GF-D8 (cell line): ENCODE measurements around the gene SLC50A1.
A peak's percentile ranks its signal among the peaks of the same experiment; 100 is the strongest.

Source experiments
- DNase-seq: peaks from one replicate; lab custom pipeline; 2025; lab: John Stamatoyannopoulos, UW

Gene SLC50A1

DNA sequence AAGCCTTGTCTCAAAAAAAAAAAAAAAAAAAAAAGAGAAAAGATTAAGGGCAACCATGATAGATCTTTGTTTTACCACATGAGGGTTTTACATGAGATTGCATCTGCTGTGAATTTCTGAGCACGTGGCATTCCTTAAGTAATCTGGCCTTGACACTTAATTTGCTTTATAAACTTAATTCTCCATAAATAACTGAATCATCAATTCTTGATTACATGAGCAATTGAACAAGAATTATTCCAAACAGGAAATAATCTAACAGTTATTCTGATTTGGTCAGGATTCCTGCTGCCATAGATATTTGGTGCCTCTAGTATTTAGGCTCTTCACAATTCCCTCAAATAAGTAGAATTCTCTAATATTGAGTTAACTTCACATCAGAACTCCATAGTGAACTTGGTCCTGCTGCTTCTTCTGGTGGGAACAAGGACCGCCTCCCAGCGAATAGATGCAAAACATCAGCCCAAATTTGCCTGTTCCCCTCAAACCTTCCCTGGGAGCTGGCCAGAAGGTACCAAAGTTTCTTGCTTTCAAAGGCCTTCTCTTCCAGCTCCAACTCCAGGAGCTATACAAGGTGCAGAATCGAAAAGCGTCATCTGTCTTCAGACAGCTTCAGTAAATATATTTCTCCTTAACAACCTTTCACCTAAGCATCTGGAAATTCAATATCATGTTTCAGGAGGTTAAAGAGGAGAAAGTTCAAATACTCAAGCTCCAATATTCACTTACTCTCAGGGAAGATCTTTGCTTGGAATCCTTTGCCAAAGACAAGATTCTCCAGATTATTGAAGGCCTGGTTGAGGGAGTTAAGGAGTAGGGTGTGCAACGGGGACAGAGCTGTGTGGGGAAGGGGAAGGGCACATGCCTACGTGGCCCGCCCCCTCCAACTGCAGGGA, 36.4 kb downstream of the SLC50A1 start:
- no peak for DNase-seq

DNA sequence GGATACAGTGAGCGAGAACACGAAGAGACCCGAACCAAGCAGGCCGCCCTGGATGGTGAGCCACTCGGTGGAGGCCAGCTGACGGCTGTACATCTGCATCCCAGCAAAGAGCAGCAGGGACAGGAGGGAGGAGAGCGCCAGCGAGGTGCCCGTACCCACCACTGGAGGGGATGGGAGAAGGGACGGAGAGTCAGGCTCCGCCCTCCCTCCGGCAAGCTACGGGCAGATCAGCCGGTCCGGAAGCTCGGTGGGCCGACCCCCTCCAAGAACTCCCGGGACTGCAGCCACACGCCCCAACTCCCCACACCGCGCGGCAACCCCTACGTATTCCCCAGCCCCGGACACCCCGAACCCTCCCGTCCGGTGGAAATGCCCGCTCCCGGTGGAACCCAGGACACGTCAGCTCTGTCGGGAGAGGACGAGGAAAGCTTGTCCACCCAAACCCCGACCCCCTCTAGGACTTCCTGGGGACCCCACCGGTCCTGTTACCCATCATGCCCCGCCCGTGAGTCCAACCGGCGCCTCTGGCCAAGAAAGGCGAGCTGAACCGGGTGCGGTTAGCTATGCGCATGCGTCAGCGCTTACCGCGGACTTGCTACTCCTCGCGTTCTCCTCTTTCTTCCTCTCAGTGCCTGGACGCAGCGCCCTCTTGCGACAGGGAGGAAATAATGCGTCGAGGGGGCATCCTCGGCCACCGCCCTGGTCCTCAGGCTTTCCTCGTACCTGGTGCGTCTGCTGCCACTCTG, 37.3 kb downstream of the SLC50A1 start, which contains the start of gene KRTCAP2:
Gene KRTCAP2 (minus strand): TSS at position 573 of the 746 bp plus-strand sequence. CDS start 80 bp downstream, at position 493.
- peak; percentile 82 for DNase-seq

DNA sequence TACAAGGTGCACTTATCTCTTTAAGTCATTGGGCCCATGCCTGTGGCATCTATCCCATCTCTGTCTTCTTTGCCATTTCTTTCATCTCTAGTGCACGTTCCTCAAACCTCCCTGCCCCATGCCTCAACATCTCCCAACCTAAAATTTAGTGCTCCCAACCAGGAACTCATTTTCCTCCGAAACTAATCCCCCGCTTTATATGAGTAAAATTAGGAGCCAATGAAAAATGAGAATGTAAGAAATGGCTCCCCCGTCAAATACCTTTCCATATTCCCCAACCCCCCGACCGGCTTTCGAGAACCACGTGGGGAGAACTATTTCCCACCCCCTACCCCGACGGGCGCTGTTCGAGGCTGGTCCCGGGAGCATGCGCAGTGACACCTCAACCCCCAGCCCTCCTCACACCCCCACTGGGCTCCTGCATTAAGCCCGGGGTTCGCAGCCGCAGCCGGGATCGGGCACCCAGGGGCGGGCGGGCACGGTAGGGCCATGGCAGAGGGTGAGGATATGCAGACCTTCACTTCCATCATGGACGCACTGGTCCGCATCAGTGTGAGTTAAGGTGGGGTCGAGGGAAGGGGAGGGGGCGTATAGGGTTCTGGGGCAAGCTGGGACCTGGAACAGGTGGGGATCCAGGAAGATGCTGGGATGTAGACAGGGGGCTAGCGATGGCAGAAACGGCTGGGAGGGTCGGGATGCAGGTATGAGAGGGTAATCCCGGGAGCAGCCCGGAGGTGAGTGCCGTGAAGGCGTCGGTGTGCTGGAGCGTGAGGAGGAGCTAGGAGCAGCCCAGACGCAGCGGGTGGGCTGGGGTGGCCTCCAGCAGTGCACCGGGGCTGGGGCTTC, 38.0 kb downstream of the SLC50A1 start, which contains the start of gene TRIM46:
Gene TRIM46 (plus strand): TSS at position 372 of the 846 bp plus-strand sequence. CDS start 118 bp downstream, at position 490.
- DNase-seq = no peak

DNA sequence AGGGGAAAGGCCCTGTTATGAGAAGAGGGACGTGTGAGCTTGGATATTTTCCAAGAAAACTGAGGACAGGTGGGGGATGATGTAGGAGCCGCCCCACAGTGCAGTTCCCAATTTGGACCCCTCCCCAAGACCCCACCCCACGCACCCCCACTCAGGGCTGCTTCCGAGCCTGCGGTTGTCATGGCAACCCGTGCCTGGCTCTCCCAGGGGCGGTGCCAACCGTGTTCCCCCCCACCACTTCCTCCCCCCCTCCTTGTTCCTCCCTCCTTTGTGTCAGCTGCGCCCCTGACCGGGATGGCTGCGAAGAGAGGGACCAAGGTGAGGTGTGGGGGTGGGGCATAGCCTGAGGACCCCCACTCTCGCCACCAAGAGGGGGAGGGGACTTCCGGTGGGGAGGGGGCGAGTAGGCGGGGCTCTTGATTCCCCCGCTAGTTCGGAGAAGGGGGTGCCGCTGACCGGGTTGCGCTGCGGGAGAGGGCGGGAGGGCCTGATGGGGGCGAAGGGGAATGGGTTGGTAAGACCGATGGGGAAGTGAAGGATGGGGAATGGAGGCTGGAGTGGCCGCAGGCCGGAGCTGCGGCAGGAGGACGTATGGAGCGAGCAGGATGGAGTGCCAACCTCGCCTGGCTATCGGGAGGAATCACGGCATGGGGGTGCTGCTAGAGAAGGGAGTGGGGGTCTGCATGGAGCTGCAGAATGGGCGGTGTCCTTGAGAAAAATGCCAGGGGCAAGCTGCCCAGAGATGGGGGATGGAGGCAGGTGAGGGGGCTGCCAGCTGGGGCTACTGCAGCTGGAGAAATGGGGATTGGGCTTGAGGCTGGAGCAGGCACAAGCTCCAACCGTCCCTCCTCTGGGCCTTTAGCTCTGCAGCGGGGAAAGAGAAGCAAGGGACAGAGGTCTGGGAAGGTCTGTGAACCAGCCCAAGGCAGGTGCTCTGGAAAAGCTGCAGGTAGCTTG, 39.0 kb downstream of the SLC50A1 start:
- no peak for DNase-seq

DNA sequence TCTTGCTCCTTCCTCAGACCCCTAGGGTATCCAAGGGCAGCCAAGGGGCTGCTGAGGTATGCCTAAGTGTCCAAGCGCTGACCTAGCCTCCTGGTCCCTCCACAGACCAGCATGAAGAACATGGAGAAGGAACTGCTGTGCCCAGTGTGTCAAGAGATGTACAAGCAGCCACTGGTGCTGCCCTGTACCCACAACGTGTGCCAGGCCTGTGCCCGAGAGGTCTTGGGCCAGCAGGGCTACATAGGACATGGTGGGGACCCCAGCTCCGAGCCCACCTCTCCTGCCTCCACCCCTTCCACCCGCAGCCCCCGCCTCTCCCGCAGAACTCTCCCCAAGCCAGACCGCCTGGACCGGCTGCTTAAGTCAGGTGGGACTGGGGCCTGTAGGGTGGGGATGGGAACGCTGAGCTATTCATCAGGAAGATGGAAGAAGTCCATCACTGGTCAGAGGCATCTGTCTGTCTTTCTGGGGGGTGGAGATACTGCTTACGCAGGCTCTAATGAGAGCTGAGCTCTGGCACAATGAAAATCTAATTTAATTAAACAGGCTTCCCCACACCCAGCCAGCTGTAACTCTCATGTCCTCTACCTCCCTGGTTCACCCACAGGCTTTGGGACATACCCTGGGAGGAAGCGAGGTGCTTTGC, 39.8 kb downstream of the SLC50A1 start:
- no peak for DNase-seq

DNA sequence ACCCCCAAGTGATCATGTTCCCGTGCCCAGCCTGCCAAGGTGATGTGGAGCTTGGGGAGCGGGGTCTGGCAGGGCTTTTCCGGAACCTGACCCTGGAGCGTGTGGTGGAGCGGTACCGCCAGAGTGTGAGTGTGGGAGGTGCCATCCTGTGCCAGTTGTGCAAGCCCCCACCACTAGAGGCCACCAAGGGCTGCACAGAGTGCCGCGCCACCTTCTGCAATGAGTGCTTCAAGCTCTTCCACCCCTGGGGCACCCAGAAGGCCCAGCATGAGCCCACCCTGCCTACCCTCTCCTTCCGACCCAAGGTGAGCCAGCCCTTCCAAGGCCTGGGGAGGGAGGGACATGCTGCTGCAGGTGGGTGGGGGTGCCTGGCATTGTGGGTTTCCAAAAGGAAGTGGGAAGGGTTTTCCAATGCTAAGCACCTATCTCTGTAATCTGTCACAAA, 40.3 kb downstream of the SLC50A1 start:
- peak; percentile 50 for DNase-seq

DNA sequence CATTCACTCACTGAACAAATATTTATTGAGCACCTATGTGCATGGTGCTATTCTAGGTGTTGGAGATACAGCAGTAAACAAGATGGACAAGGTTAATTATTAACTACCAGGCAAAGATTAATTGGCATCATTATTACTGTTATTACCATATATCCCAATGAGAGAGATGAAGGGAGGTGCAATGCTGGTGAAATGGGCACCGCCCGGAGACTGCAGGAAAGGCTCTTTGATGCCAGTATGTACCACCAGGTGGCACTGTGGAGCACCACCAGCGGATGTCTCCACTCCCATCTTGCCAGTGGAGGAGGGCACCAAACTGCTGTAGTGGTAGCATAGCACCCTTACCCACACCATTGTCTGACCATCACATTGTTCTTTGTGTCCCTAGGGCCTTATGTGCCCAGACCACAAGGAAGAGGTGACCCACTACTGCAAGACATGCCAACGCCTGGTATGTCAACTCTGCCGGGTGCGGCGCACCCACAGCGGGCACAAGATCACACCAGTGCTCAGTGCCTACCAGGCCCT, 41.0 kb downstream of the SLC50A1 start:
- DNase-seq = peak; percentile 30

DNA sequence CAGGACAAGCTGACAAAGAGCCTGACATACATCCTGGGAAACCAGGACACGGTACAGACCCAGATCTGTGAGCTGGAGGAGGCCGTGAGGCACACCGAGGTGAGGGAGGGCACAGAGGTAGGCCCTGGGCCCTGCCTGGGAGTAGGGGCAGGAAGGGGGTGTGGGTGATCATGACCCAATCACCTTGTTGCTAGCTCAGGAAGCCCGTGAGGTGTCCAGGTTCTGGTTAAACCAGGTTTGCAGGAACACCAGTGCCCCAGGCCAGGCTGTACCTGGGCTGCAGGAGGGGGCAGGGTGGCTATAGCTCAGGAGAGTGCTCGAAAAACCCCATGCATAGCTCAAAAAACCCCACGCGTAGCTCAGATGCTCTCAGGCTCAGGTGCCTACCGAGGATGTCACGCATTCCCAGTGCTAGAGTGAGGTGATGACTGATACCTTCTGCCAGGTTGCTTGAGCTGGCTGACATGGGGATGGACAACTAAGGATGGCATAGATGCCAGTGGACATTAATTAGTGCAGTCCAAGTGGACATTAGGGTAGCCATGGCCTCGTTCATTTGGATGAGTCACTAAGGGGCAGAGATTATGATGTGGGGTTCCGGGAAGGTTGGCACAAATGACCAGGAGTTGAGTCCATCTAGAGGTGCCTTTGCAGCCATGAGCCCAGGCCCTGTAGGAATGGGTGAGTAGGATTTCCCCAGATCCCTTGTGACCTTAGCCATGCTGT, 41.7 kb downstream of the SLC50A1 start:
- no peak for DNase-seq

DNA sequence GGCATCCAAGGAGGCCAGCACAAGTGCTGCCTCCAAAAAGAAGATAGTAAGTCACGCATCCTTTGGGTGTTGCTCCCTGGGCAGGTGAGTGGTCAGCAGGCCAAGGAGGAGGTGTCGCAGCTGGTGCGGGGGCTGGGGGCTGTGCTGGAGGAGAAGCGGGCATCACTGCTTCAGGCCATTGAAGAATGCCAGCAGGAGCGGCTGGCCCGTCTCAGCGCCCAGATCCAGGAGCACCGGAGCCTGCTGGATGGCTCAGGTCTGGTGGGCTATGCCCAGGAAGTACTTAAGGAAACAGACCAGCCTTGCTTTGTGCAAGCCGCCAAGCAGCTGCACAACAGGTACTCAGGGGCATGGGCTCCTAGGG, 42.2 kb downstream of the SLC50A1 start:
- no peak for DNase-seq

DNA sequence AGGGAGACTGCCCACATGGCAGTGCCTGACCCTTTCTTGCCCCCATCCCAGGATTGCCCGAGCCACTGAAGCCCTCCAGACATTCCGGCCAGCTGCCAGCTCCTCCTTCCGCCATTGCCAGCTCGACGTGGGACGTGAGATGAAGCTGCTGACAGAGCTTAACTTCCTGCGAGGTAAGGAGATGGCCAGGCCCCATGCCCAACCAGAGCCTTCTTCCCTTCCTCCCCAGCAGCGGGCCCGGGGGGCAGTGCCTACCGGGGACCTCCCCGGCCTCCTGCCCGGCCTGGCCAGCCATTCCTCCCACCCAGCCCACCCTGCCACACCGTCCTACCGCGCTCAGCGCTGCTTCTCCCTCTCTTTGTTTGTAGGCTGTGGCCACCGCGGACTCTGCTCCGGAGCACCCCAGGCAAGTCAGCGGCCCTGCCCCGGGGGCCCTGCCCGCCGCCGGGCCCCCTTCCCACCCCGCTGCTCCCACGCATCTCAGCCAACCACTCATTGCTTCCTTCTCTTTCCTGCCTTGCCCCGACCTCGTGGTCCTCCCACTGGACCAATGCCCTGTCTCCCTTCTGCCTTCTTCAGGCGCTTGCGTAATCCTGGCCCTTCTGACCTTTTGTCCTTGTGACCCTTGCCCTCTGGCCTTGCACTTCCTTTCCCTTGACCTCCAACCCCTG, 42.9 kb downstream of the SLC50A1 start:
- no peak for DNase-seq

DNA sequence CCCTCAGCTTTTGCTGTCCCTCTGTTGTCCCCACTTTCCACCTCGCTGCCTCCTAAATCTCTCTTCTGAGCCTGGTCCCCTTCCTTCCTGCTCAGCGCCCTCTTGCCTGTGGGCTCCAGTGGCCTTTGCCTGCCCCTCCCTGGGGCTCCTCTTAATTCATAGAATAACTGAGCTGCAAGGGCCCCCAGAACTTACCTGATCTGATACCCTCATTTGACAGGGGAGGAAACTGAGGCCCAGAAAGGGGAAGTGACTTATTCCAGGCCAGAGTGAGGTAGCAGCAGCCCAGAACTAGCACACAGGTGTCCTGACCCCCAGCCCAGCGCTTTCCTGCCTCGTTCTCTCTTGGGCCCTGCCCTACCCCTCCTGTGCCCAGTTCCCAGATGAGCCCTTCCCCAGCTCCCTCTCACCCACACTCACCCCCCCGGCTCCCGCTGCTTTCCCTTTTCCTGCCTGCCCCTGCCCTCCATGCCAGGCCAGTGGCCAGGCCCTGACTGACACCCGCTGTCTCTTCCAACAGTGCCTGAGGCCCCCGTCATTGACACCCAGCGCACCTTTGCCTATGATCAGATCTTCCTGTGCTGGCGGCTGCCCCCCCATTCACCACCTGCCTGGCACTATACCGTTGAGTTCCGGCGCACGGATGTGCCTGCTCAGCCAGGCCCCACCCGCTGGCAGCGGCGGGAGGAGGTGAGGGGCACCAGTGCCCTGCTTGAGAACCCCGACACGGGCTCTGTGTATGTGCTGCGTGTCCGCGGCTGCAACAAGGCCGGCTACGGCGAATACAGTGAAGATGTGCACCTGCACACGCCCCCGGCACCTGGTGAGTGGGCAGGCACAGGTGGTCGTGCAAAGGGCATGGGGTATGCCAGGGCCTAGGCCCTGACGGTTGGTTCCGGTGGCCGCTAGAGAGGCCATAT, 43.7 kb downstream of the SLC50A1 start:
- DNase-seq = no peak

DNA sequence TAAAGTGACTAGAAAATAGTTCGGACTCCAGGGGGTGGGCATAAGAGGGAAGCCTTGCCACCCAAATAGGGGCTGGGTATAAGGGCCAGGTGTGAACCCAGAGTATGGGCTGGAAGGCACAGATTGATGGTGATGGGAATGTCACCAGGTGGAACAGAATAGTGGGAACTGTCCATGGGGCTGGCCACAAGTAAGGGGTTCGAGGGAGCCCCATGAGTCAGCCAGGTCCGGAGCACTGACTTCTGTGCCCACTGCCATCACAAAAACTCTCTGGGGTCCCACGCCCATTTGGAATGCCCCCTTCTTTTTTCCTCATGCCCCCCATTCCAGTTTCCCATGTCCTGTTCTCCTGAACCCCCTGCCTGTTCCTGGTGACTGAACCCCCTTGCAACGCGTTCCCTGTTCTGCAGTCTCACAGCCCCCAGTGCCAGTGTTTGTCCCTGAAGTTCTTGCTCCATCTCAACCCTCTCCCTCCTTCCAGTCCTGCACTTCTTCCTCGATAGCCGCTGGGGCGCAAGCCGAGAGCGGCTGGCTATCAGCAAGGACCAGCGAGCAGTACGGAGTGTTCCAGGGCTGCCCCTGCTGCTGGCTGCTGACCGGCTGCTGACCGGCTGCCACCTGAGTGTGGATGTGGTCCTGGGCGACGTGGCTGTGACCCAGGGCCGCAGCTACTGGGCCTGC, 45.9 kb downstream of the SLC50A1 start:
- no peak for DNase-seq

DNA sequence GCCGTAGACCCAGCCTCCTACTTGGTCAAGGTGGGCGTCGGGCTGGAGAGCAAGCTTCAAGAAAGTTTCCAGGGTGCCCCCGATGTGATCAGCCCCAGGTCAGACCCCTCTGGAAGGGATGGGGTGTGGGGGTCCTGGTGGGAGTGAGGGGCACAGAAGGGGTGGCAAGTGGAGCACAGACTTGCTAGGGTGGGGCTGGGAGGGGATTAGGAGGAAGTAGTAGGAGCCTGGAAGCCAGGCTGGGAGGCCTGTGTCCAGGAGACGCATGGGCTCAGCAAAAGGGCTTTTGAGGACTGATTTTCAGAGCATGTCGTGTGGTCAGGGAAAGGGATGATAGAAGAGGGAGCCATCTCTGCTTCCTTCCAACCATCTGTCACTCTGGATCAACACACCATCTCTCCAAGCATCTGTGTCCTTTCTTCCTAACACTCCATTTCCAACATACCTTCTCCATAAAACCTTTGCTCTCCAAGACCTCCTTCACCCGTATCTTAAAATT, 46.4 kb downstream of the SLC50A1 start:
- DNase-seq = no peak

DNA sequence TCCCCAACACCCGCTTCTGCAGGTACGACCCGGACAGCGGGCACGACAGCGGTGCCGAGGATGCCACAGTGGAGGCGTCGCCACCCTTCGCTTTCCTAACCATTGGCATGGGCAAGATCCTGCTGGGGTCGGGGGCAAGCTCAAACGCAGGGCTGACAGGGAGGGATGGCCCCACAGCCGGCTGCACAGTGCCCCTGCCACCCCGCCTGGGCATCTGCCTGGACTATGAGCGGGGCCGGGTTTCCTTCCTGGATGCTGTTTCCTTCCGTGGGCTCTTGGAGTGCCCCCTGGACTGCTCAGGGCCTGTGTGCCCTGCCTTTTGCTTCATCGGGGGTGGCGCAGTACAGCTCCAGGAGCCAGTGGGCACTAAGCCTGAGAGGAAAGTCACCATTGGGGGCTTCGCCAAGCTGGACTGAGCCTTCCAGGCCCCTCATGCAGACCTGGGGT, 48.1 kb downstream of the SLC50A1 start:
- DNase-seq = no peak

DNA sequence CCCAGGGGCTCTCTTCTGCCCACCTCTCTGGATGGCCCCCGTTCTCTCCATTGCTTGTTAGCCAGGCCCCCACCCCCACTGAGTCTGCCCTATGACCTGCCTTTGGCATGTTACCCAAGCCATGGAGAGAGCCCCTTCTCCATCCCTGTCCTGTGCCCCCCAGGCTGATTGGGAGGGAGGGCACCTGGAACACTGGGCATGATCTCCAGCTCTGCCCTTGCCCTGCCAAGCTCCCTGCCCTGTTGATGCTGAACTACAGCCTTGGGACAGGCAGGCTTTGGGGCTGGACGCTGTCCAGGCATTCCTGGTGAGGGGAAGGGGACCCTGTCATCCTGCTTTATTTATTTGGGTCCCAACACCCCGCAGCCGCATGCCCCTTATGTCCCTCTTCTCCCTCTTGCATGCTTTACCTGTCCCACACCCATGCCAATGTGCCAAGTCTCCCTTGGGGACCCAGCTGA, 48.7 kb downstream of the SLC50A1 start:
- no peak for DNase-seq
